ENCODE measurements around the gene KLHL35. TPM values are rescaled to one million over a fixed set of nuclear protein-coding genes. Genes with fewer than 3 reads are reported as not detected.

KLHL35 gene
- total RNA-seq, 1 donor from 2014 or later, result 1.5 TPM

GRCh38 chr11:75468534-75469340, 35.7 kb upstream of the KLHL35 start:
- DNase-seq (ENCODE audit: low spot score), result peak; percentile 65

GRCh38 chr11:75467881-75468280, 34.9 kb upstream of the KLHL35 start:
- no peak for DNase-seq (ENCODE audit: low spot score)

- DNase-seq (ENCODE audit: low spot score), result no peak
Observed at GRCh38 chr11:75467311-75467710, 34.3 kb upstream of the KLHL35 start.

- DNase-seq (ENCODE audit: low spot score), result no peak
Observed at GRCh38 chr11:75465701-75466531, 32.9 kb upstream of the KLHL35 start.

GRCh38 chr11:75463106-75463774, 30.2 kb upstream of the KLHL35 start:
- no peak for DNase-seq (ENCODE audit: low spot score)

GRCh38 chr11:75462117-75462653, 29.2 kb upstream of the KLHL35 start:
- DNase-seq (ENCODE audit: low spot score), result no peak

- no peak for DNase-seq (ENCODE audit: low spot score)
Observed at GRCh38 chr11:75461151-75461550, 28.1 kb upstream of the KLHL35 start.

- no peak for DNase-seq (ENCODE audit: low spot score)
Observed at GRCh38 chr11:75456596-75457183, 23.7 kb upstream of the KLHL35 start.

- DNase-seq (ENCODE audit: low spot score), result no peak
Observed at GRCh38 chr11:75454987-75455386, 22.0 kb upstream of the KLHL35 start.

GRCh38 chr11:75453916-75454655, 21.1 kb upstream of the KLHL35 start:
- no peak for DNase-seq (ENCODE audit: low spot score)

- no peak for DNase-seq (ENCODE audit: low spot score)
Observed at GRCh38 chr11:75450826-75451821, 18.1 kb upstream of the KLHL35 start.

- DNase-seq (ENCODE audit: low spot score), result no peak
Observed at GRCh38 chr11:75450236-75450635, 17.2 kb upstream of the KLHL35 start.

GRCh38 chr11:75449776-75450175, 16.8 kb upstream of the KLHL35 start:
- no peak for DNase-seq (ENCODE audit: low spot score)

- no peak for DNase-seq (ENCODE audit: low spot score)
Observed at GRCh38 chr11:75449271-75449670, 16.3 kb upstream of the KLHL35 start.

- DNase-seq (ENCODE audit: low spot score), result no peak
Observed at GRCh38 chr11:75447415-75447814, 14.4 kb upstream of the KLHL35 start.

GRCh38 chr11:75445315-75445953, 12.4 kb upstream of the KLHL35 start:
- DNase-seq (ENCODE audit: low spot score), result peak; percentile 75

GRCh38 chr11:75443043-75443442, 10.0 kb upstream of the KLHL35 start:
- DNase-seq (ENCODE audit: low spot score), result no peak

- DNase-seq (ENCODE audit: low spot score), result no peak
Observed at GRCh38 chr11:75442161-75442885, 9.3 kb upstream of the KLHL35 start.

GRCh38 chr11:75441804-75442132, 8.8 kb upstream of the KLHL35 start:
- DNase-seq (ENCODE audit: low spot score), result no peak
